GM12892 (cell line): ENCODE results near the gene CCDC70.

Source experiments
- POLR2A ChIP-seq: IDR thresholded peaks from 2 replicates; pipeline ENCODE4 v1.6.1; 2011; ENCODE audit warnings: low read depth, low read length, control low read depth
- POLR2AphosphoS5 ChIP-seq: IDR thresholded peaks from 2 replicates; pipeline ENCODE4 v1.6.1; 2011; ENCODE audit warnings: low read depth, low read length, control low read depth

GRCh38 chr13:51865838-51866237 lies 4.1 kb downstream of the CCDC70 start:
- TF ChIP-seq POLR2A: no peak
- no peak for TF ChIP-seq POLR2AphosphoS5
